A549 (cell line): ENCODE results near the gene ATAD2B. TPM values are rescaled to one million over a fixed set of nuclear protein-coding genes. Genes with fewer than 3 reads are reported as not detected.
A peak's percentile ranks its signal among the peaks of the same experiment; 100 is the strongest.
"Not testable (repeated sequence)": the region's sequence is repeated elsewhere in the genome, so short reads cannot be mapped to it uniquely, and the experiment has no call there.

ENCODE experiments used
- ATAC-seq, 2 experiments: fragments of 200-7000 bp in 1 of 2; fragments of >200 bp in 1 of 2; cut with Nextera tagmentation in 1 of 2; cut with Tn5 transposase in 1 of 2; 3 replicates each; pipeline versions ENCODE4 v1.8.0 to v1.9.1; 2018 to 2020; ENCODE audit warnings: mild to moderate bottlenecking in 1 of 2, moderate library complexity in 1 of 2
- CTCF ChIA-PET: fragments of 300-600 bp; sonication (Branson Sonifier 250); formaldehyde crosslinking; extraction: SDS; loops from one replicate; lab custom pipeline; 2021; ENCODE audit warnings: antibody characterized with exemption, inconsistent platforms; lab: Yijun Ruan, JAX
- POLR2A ChIA-PET: fragments of 350-600 bp; formaldehyde crosslinking; extraction: SDS; loops from one replicate; lab custom pipeline; 2021; ENCODE audit warnings: antibody characterized with exemption, inconsistent platforms; lab: Yijun Ruan, JAX
- DNase-seq, 2 experiments: peaks; one replicate each; pipeline versions ENCODE4 v3.0.0 to v3.0.0-alpha.2; 2011 to 2016; ENCODE audit warnings: low read depth in 1 of 2, low spot score in 1 of 2
- FAIRE-seq: peaks from 2 replicates; lab custom pipeline; 2011; peaks lifted over from hg19 to GRCh38; lab: Jason Lieb, UNC
- H3K27ac ChIP-seq, 2 experiments: fragments of >200 bp; sonication (Bioruptor Twin); formaldehyde crosslinking; 3 replicates each; pipeline ENCODE4 v1.5.1; 2016 to 2017
- H3K4me1 ChIP-seq: fragments of >200 bp; sonication (Bioruptor Twin); formaldehyde crosslinking; 3 replicates; pipeline ENCODE4 v1.6.1; 2016
- H3K4me2 ChIP-seq: fragments of >200 bp; sonication (Bioruptor Twin); formaldehyde crosslinking; 3 replicates; pipeline ENCODE4 v1.6.1; 2016
- H3K4me3 ChIP-seq: fragments of >200 bp; sonication (Bioruptor Twin); formaldehyde crosslinking; 3 replicates; pipeline ENCODE4 v1.5.1; 2016
- H3K9me3 ChIP-seq: fragments of >200 bp; sonication (Bioruptor Twin); formaldehyde crosslinking; 3 replicates; pipeline ENCODE4 v1.6.1; 2016
- ATOH8 ChIP-seq: fragments of 250-450 bp; sonication (Bioruptor Pico); IDR thresholded peaks from 2 replicates; pipeline ENCODE4 v1.5.0; 2020; ENCODE audit warnings: low read depth, mild to moderate bottlenecking, moderate library complexity
- BHLHE40 ChIP-seq: IDR thresholded peaks from 2 replicates; pipeline ENCODE4 v1.6.1; 2012; ENCODE audit warnings: low read depth, low read length, inconsistent platforms
- CHD2 ChIP-seq: fragments of 150-350 bp; IDR thresholded peaks from 2 replicates; pipeline ENCODE4 v1.6.1; 2014; ENCODE audit warnings: low read length; ENCODE audit not compliant: partially characterized antibody
- EP300 ChIP-seq, 2 experiments: fragments of >200 bp; sonication (Bioruptor Twin); formaldehyde crosslinking; IDR thresholded peaks; 2 replicates in 1 of 2; 3 replicates in 1 of 2; pipeline ENCODE4 v1.6.1; 2016 to 2017
- GATA3 ChIP-seq: IDR thresholded peaks from 2 replicates; pipeline ENCODE4 v1.6.1; 2012; ENCODE audit warnings: borderline replicate concordance
- HDAC2 ChIP-seq: fragments of 200-600 bp; sonication (generic); IDR thresholded peaks from 2 replicates; pipeline ENCODE4 v1.6.1; 2016
- HOXA7 ChIP-seq: fragments of 250-450 bp; sonication (Bioruptor Pico); IDR thresholded peaks from 2 replicates; pipeline ENCODE4 v1.5.0; 2020; ENCODE audit warnings: mild to moderate bottlenecking, moderate library complexity
- JUN ChIP-seq, 2 experiments: fragments of >200 bp; sonication (Bioruptor Twin); formaldehyde crosslinking; IDR thresholded peaks; 2 replicates in 1 of 2; 3 replicates in 1 of 2; pipeline ENCODE4 v1.6.1; 2016 to 2017
- NPAS2 ChIP-seq: fragments of 250-450 bp; sonication (Bioruptor Pico); IDR thresholded peaks from 2 replicates; pipeline ENCODE4 v1.8.0; 2022; ENCODE audit warnings: mild to moderate bottlenecking, moderate library complexity, borderline replicate concordance
- PBX3 ChIP-seq: IDR thresholded peaks from 2 replicates; pipeline ENCODE4 v1.6.1; 2012
- PHF8 ChIP-seq: fragments of 200-600 bp; sonication (generic); IDR thresholded peaks from 2 replicates; pipeline ENCODE4 v1.6.1; 2016; ENCODE audit warnings: low read depth, mild to moderate bottlenecking, antibody characterized with exemption, moderate library complexity, borderline replicate concordance
- POLR2AphosphoS2 ChIP-seq: conservative IDR thresholded peaks from 2 replicates; pipeline ENCODE4 v1.6.1; 2012; ENCODE audit warnings: low read length, improper control_type of control experiment, inconsistent platforms
- RAD21 ChIP-seq, 2 experiments: fragments of >200 bp in 1 of 2; sonication (Bioruptor Twin) in 1 of 2; formaldehyde crosslinking in 1 of 2; IDR thresholded peaks in 1 of 2; conservative IDR thresholded peaks in 1 of 2; 2 replicates in 1 of 2; 3 replicates in 1 of 2; pipeline ENCODE4 v1.6.1; 2012 to 2018; ENCODE audit warnings: inconsistent platforms in 1 of 2
- RARB ChIP-seq: fragments of 250-450 bp; sonication (Bioruptor Pico); IDR thresholded peaks from 2 replicates; pipeline ENCODE4 v1.8.0; 2021; ENCODE audit warnings: mild to moderate bottlenecking, moderate library complexity
- RFX5 ChIP-seq: fragments of 450-650 bp; IDR thresholded peaks from 2 replicates; pipeline ENCODE4 v1.7.1; 2014; ENCODE audit warnings: antibody characterized with exemption, mild to moderate bottlenecking, moderate library complexity
- SMC3 ChIP-seq: fragments of >200 bp; sonication (Bioruptor Twin); formaldehyde crosslinking; IDR thresholded peaks from 3 replicates; pipeline ENCODE4 v1.6.1; 2018; ENCODE audit warnings: inconsistent platforms
- TFCP2L1 ChIP-seq: fragments of 250-450 bp; sonication (Bioruptor Pico); IDR thresholded peaks from 2 replicates; pipeline ENCODE4 v1.5.0; 2021; ENCODE audit warnings: mild to moderate bottlenecking
- ZNF302 ChIP-seq: fragments of 250-450 bp; sonication (Bioruptor Pico); IDR thresholded peaks from 2 replicates; pipeline ENCODE4 v1.9.0; 2021; ENCODE audit warnings: inconsistent platforms, mild to moderate bottlenecking, moderate library complexity
- WGBS: methylation state at CpG from one replicate; pipeline ENCODE4 v1.1.6; 2017; ENCODE audit errors: missing lambda C conversion rate; 5-methylcytosine and 5-hydroxymethylcytosine counted together
- polyA plus RNA-seq, 4 experiments: library from polyadenylated mRNA; depleted of rRNA in 3 of 4; stranded (reverse); fragments of >200 nt; fragmentation: RNase III in 1 of 4; extraction: RNeasy Plus Mini Kit Qiagen cat#74134 plus additional on column Dnase treatment in 1 of 4; gene quantifications; 2 replicates in 3 of 4; 3 replicates in 1 of 4; pipeline ENCODE4 v1.2.3, GENCODE V29; 2011 to 2017
- TF ChIP-seq, protein P1 (sequence below): fragments of >200 bp; sonication (Bioruptor Twin); formaldehyde crosslinking; IDR thresholded peaks from 2 replicates; pipeline ENCODE4 v1.6.1; 2016

ATAD2B gene
- polyA plus RNA-seq, 2 of the 4 experiments (the other 2 are of a cell fraction): 5.4 to 13.1 TPM

- no peaks in the 10 kb centered on the region for H3K9me3 ChIP-seq
- no peak overlapping the region for H3K4me2 ChIP-seq
- DNase-seq: no peak
- H3K27ac ChIP-seq: no peak overlapping the region
- no peak for ATAC-seq
- POLR2A ChIA-PET: no interaction called here
- no peak for FAIRE-seq
- CTCF ChIA-PET: no interaction called here
- TF ChIP-seq RFX5 (peak; percentile 94), POLR2AphosphoS2 (no peak), ZNF302 (no peak), SMC3 (no peak), TFCP2L1 (no peak), EP300 (IDR thresholded peaks at IDR 0.05) (no peak), HOXA7 (CRISPR knock-in tag) (no peak)
- no peak overlapping the region for H3K4me3 ChIP-seq
- H3K4me1 ChIP-seq: peaks cover 13% of the 10 kb centered on the region
Observed at GRCh38 chr2:23784971-23785370, 142.0 kb downstream of the ATAD2B start.

- no peak overlapping the region for H3K4me3 ChIP-seq
- no peak for ATAC-seq
- peak; percentile 51 for FAIRE-seq
- no peak for DNase-seq
- no peak for TF ChIP-seq RAD21 (conservative IDR thresholded peaks at IDR 0.05 in 1 of 2, IDR thresholded peaks at IDR 0.05 in 1 of 2)
- TF ChIP-seq NPAS2 (CRISPR knock-in tag): no peak
- no peak for TF ChIP-seq HDAC2
- no peak for TF ChIP-seq BHLHE40
- no peak for TF ChIP-seq HOXA7 (CRISPR knock-in tag)
- no peak for TF ChIP-seq PHF8
- no peak for TF ChIP-seq ATOH8 (CRISPR knock-in tag)
- no peak for TF ChIP-seq CHD2
- TF ChIP-seq GATA3: no peak
- TF ChIP-seq, all 56 proteins: peak for 0
- 91% methylated on average over 1 of the region's 1 CpG for WGBS
- CTCF ChIA-PET: no interaction called here
- POLR2A ChIA-PET: no interaction called here
- Histone ChIP-seq H3K27ac (no peak overlapping the region), H3K4me2 (no peak overlapping the region), H3K9me3 (no peaks in the 10 kb centered on the region), H3K4me1 (no peaks in the 10 kb centered on the region)
Observed at GRCh38 chr2:23782646-23783045, 144.3 kb downstream of the ATAD2B start.

- no peak for ATAC-seq
- Histone ChIP-seq H3K9me3 (no peaks in the 10 kb centered on the region), H3K27ac (no peak overlapping the region), H3K4me2 (no peak overlapping the region)
- no peak for DNase-seq
- 97% methylated on average over 2 of the region's 2 CpGs for WGBS
- POLR2A ChIA-PET: no interaction called here
- TF ChIP-seq PBX3 (no peak), RARB (CRISPR knock-in tag) (no peak), JUN (IDR thresholded peaks at IDR 0.05) (no peak)
- TF ChIP-seq, protein P1, sequence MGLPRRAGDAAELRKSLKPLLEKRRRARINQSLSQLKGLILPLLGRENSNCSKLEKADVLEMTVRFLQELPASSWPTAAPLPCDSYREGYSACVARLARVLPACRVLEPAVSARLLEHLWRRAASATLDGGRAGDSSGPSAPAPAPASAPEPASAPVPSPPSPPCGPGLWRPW: no peak
- TF ChIP-seq, all 56 proteins: peak for 0
- peak; percentile 23 for FAIRE-seq
- H3K4me3 ChIP-seq: no peak overlapping the region
- CTCF ChIA-PET: no interaction called here
- H3K4me1 ChIP-seq: no peaks in the 10 kb centered on the region
Observed at GRCh38 chr2:23782126-23782525, 144.8 kb downstream of the ATAD2B start.

DNA sequence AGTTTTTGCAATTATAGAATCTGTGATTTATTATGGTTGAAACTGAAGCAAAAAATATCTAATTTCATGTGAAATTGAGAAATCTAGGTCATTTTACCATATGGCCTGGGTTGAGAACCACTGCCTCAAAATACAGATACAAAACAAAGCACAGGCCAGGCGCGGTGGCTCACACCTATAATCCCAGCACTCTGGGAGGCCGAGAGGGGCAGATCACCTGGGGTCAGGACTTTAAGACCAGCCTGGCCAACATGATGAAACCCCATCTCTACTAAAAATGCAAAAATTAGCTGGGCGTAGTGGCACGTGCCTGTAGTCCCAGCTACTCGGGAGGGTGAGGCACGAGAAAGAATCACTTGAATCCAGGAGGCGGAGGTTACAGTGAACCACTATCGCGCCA lies 146.5 kb downstream of the ATAD2B start:
- H3K9me3 ChIP-seq, H3K4me1 ChIP-seq, ATAC-seq, H3K4me3 ChIP-seq, FAIRE-seq, DNase-seq, POLR2A ChIA-PET, H3K27ac ChIP-seq, H3K4me2 ChIP-seq: not testable (repeated sequence)
- WGBS: 95% methylated on average over 10 of the region's 10 CpGs
- CTCF ChIA-PET: interaction anchor here (0.6 to 1.3 kb wide), 2 partner anchors 19 to 72 kb away, joined by 4 read pairs; no protein-coding TSS in a partner anchor
